NCI-H1105 treated with DMSO at 0.1 percent for 48 hours (cell line): ENCODE measurements around the gene UNC50.
"Not testable (repeated sequence)": the region's sequence is repeated elsewhere in the genome, so short reads cannot be mapped to it uniquely, and the experiment has no call there.

Experiments used
- DNase-seq: peaks from one replicate; lab custom pipeline; 2025; lab: John Stamatoyannopoulos, UW

The UNC50 gene

DNA sequence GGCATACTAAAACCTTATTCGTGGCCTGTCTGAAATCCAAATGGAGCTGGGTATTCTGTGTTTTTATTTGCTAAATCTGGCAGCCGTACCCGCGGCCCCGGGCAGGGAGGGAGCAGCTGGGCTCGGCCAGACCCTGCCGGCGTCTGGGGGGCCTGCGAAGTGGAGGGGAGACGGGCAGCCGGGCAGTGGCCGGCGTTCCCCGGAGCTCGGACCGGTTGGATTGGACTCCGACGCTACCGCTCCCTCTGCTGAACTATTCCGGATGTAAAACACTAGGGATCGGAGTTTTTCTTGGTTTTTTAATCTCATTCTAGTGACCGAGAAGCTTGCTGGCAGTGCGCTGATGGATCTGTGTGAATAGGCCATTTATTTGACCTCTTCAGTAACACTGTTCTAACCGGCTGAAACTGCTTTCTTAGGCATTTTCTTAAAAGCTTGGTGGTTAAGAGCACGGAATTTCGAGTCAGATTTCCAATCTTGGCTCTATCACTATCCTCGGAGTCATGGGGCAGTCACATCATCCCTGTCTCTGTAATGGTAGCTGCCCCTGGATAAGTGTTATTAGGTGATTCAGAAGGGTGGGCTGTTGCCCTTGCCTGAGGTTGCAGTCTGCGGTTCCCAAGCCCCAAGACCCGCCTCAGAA is 694 bp downstream of the UNC50 start:
- DNase-seq, result no peak

DNA sequence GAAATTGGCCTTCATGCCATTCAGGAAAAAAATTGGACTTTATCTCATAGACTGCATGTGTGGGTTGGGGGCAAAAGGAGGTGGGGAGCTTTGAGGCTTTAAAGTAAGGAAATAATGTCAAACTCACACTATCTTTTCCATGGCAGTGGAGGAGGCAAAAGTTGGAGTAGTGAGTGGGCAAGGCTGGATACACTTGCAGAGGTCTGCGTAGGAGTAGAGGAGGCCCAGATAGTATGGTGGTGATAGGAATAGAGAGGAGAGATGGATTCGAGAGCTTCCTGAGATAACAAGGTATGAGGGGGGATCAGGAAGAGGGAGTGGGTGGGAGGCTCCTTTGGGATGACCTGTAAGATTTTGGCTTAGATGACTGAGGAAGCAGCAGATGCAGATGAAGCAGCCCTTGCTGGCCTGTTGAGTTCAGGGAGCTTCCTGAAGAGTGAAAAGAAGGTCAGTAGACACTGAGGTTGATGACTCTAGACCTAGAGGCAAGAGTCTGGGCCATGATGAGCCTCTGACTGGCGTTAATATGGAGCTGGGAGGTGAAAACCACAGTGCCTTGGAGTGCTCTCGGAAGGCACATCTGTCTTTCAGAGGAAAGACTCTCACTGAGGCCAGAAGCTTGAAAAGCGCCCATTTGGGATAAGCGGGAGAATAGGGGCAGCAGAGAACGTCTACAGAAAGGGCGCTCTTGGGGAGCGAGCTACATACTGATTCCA is 5.8 kb downstream of the UNC50 start:
- DNase-seq, result no peak

DNA sequence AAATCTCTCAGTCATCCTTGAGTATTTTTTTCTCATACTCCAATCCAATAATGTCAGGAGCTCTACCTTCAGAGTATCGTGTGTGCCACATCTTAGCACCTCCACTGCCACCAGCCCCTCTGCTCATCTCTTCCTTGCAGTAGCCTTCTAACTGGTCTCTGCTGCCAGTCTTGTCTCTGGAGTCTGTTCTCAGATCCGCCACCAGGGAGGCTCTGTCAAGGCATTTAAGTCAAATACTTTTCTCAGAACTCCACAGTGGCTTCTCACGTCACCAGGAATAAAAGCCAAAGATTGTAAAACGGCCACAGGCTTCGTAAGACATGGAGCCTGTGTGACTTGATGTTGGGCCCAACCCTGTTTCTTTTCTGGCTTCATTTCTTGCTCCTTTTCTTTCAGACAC is 7.1 kb downstream of the UNC50 start:
- DNase-seq, result no peak

DNA sequence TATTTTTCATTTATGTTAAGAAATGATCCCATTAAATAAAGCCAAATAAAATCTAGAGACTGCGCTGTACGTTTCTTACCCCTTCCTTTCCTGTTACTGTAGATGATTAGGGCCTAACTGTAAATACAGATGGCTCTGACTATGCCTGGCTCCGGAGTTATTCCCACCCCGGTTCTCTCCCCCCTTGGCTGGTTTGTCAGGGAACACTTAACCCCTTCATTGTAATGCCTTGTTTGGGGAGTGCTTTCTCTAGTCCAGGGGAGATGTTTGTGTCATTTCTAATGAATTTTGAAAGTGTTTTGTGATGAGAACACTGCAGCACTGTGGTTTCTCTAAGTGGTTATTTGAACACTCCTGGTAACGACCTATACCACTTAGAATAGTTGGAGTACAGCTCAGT is 8.8 kb downstream of the UNC50 start:
- no peak for DNase-seq

DNA sequence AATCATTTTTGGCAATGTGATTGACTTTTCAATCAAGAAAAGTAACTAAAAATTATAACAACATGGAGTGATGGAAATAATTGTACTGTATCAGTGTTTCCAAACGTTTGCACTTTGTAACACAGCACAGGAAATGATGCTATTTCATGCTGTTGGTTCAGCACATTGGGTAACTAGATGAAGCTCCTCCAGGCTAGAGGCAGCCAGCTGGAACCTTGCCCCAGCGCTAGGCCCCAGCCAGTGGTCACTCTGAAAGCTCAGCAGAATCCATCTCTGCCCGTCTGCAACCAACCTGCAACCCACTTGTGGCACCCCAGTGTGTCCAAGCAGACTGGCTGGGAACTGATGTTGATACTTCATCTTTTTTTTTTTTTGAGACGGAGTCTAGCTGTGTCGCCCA is 15.3 kb downstream of the UNC50 start:
- no peak for DNase-seq

DNA sequence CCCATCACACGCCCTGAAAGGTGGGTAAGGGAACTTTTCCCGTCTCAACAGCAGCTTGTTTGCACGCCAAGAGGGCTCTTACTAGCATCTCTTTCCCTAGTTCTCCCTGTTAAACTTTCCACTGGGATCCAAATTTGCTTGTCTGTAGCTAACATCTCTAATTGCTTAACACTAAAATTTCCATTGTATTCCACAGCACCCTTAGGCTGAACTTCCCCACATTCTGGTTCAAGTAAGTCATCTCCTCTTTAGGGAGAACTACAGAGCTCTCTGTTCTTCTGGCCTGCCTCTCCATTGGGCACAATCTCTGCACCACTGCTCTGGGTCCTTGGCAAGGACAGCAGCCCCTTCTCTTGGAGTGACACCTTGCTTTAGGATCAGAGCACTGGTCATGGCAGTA is 24.0 kb downstream of the UNC50 start:
- DNase-seq, result no peak

DNA sequence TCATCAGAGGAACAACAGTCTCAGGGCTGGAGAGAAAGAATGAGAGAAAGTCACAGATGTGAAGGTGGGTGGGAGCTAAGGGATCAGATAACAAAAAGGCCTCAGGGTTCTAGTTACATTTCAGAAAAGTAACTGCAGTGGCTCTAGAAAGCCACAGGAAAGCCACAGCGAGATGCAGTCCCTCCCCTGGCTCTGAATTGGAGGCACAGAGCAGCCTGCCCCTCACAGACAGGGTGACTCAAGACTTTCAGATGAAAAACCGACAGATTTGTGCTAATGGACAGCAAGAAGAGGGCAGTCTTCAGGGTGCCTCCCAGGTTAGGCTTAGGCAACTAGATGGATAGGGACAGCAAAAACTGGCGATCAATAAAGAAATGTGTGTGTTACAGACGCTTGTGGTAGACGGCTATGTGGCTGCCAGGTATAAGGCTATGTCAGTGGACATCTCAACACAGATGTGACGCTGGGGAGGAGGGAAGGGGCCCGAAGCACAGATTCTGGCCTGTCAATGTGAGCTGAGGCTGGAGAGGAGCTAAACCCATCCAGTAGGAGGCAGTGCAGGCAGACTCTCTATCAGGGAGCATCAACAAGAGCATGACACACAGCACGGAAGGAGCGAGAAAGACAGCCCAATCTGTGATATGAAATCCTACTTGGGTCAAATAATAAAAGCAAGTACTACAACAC is 26.2 kb downstream of the UNC50 start:
- DNase-seq, result no peak

DNA sequence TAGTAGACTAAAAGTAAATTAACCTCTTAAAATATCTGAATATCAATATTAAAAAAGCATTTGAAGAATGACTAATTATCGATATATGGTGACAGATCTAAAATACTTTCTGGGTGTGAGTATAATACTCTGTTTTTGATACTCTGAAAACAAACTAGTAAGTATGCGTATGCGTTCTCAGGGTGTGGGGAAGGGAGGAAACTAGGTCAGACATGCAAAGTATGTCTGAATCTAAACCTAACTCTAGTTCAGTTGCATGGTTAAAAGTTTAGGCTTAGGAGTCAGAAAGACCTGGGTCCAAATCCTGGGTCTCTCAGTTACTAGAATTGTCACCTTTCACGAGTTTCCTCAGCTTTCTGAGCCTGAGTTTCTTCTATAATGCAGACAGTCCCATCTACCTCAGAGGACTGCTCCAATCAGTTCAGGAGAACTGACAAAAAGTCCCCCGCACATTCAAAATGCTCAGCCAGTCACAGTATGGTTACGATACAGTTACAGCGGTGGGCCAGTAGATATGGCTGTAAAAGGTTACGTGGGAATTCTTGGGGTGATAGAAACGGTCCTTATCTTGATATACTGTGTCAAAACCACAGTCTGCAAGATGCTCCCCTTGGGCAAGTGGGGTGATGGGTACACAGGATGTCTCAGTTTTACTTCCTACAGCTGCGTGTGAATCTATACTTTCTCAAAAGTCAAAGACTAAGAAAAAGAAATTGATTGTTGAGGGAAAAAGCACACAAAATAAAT is 29.2 kb downstream of the UNC50 start:
- DNase-seq, result no peak

DNA sequence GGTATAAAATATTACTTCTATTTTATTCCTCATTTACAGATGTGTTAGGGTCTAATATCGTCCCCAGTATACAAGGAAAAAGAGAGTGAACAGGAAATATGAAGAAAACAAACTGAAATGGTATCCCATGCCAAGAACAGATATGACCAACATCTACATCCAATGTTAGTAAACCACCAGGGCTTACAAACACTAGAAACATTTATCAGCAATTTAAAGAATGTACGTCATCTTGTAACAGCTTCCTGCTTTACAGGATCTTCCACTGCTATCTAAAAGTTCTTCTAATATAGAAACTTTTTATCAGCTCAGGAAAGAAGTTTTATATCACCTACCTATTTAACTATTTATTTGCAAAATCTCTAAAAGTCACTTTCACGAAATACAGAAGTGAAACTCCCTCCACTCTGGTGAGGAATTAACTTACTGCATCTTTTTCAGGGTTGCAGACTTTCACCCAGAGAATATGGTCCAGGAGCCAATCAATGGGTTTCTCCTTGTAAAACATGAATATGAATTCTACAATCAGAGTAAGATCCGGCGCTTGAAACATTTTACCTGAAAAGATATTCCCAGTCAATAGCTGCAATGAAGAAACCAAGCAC is 35.2 kb downstream of the UNC50 start:
- DNase-seq, result no peak

DNA sequence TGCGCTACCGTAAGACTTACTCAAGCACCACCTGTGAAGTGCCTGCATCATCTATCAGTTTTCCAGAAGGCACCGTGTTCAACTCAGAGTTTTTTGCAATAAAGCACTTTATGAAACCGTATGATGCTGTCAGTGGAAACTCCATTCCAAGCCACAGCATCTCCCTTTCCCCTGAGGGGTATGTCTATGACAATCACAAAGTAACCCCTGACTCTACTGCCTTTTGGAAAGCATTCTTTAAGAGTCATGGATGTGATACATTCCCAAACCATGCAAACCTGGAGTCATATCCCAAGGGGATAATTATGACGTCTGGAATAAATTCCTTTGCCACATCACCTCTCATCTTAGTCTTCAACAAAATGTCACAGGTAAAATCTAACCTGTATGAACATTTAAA is 39.2 kb downstream of the UNC50 start:
- DNase-seq, result no peak

DNA sequence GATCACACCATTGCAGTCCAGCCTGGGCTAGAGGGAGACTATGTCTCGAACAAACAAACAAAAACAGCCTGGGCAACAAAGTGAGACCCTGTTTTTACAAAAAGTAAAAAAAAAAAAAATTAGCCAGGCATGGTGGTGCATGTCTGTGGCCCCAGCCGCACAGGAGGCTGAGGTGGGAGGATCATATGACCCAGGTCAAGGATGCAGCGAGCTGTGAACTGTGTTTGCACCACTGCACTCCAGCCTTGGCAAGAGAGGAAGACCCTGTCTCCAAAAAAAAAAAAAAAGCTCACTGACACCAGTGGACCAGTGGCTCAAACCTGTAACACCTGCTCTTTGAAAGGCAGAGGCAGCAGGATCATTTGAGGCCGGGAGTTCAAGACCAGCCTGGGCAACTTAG is 40.1 kb downstream of the UNC50 start:
- DNase-seq, result no peak

DNA sequence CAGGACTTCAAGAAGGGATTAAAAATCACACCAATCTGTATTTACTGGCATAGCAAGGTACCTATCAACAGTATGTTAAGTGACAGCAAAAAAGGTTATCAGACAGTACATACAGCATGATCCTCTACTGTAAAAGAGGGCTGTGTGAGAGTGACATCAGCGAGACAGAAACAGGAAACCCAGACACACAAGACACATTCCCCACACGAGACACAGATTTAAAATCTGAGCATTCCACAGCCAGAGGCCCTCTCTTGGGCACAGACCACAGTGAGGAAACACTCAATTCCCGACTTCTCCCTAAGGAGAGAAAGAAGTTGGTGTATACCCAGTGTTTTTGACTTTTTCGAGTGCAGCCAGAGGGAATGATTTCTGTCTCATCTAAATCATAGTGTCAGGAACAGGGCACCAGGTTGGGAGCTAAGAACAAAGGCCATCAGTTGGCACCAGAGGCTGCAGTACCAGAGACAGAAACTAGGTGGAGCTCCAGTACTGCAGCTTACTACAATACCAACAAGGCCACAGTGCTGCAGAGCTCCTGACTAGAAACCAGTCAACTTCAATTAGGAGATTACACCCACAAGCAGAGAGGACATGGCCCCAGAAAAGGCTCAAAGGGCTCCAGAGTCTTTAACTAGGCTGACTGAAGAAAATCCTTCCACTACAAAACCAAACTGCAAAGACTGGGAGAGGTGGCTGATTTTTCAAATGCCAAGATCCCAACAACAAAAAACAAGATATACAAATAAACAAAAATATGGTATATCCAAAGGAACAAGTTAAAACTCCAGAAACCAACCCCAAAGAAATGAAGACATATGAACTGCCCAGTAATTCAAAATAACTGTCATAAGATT is 41.0 kb downstream of the UNC50 start:
- peak; percentile 86 for DNase-seq

DNA sequence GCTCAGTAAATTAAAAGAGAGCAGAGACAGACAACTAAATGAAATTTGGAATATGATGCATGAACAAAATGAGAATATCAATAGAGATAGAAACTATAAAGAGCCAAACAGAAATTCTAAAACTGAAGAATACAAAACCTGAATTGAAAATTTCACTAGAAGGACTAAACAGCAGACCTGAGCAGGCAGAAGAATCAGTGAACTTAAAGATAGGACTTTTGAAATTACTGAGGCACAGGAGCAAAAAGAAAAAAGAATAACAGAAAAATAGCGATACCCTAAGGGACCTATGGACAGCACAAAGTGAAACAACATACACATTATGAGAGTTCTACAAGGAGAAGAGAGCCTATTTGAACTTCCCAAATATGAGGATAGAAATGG is 41.6 kb downstream of the UNC50 start:
- DNase-seq, result no peak

DNA sequence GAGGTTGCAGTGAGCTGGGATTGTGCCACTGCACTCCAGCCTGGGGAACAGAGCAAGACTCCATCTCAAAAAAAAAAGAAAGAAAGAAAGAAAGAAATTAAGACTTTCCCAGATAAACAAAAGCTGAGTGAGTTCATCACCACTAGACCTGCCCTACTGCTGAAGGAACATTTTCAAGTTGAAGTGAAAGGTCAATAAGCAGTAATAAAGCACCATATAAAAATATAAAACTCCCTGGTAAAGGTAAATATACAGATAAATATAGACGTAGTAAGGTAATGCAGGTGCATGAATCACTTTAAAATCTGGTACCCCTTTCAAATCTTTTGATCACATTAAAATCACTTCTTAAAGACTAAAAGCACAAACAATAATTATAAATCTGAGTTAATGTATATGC is 42.6 kb downstream of the UNC50 start:
- DNase-seq, result no peak

DNA sequence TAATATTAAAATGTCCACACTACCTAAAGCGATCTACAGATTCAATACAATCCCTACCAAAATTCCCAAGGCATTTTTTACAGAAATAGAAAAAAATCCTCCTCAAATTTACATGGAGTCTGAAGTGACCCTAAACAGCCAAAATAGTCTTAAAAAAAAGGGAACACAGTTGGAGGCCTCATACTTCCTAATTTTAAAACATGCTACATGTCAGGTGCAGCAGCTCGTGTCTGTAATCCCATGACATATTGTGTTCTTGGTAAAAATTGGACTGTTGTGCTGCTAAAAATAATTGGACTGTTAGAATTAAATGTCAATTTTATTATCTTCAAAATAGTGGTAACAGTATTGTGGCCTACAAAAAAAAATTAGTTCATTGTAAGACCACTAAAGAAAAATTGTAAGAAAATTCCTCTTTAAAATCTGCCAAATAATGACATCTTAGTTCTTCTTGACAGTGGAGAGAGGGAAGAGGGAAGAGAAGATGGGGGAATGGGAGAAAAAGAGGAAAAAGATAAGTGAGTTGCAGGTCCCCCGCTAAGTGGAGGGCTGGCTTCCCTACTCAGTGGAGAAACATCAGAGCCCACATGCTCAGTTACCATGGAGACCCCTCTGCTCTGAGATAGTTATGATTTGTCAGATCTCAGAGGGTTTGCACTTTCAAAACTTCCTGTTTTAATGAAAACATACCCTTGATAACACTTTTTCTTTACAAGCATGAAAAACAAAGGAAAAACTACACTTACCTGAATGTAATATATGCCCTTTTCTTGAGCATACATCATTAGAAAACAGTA is 46.5 kb downstream of the UNC50 start:
- no peak for DNase-seq

DNA sequence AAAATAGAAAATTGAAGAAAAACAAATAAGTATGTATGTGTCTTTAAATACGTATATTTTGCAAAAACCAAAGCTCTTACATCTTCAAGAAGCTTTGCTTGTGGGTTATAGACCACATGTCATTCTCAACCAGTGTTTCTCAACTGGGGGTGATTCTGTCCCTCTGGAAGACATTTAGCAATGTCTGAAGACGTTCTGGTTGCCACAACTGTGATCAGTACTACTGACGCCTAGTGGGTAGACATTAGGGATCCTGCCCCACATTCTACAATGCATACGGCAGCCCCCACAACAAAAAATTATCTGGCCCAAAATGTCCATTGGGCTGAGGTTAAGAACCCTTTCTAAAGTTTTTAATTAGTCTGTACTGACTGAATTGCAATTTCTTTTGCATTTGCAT is 48.4 kb downstream of the UNC50 start:
- DNase-seq, result no peak

DNA sequence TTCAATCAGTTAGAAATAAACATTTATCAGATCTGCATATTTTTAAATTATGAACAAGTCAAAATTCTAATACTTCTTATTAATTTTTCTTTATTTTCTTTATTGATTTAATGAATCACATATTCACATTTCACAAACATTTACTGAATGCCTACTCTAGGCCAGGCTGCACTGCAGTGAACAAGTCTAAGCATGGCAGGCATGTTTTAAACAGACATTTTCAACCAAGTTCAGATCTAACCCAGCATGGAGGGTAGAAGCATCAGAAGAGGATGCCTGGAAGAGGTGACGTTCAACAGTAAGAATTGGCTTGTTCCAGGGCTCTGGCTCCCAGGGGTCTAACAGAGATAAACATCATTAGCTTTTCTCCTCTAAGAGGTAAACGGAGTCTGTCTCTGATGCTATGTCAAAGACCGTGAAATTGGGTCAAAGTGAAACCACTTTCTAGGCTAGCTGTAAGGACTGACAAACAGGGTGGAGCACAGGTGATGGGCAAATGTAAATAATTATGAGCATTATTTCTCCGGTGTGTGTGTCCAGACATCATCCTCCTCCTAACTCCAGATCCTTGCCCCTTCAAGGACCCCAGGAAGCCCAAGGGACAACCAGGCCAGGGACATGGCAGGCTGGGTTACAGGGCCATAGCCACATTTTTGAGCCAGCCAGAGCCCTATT is 50.6 kb downstream of the UNC50 start:
- no peak for DNase-seq

DNA sequence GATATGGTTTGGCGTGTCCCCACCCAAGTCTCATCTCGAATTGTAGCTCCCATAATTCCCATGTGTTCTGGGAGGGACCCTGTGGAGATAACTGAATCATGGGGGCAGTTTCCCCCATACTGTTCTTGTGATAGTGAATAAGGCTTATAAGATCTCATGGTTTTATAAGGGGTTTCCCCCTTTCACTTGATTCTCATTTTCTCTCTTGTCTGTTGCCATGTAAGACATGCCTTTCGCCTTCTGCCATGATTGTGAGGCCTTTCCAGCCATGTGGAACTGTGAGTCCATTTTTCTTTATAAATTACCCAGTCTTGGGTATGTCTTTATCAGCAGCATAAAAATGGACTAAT is 51.1 kb downstream of the UNC50 start:
- not testable (repeated sequence) for DNase-seq

DNA sequence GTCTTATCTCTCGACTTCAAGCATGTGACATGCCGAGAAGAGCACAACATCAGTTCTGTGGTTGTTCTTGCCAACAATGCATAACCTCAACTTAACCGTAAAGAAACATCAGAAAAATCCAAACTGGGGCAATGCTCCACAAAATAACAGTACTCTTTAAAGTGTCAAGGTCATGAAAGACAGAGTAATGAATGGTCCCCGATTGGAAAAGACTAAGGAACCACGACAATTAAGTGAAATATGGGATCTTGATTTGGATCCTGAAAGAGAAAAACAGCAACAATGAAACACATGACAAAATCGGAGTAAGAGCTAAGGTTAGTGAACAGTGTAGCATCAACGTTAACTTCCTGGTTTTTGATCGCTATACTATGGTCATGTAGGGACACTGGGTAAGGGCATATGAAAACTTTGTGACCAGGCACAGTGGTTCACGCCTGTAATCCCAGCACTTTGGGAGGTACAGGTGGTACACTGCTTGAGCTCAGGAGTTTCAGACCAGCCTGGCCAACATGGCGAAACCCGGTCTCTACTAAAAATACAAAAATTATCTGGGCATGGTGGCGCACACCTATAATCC is 55.2 kb downstream of the UNC50 start:
- no peak for DNase-seq

DNA sequence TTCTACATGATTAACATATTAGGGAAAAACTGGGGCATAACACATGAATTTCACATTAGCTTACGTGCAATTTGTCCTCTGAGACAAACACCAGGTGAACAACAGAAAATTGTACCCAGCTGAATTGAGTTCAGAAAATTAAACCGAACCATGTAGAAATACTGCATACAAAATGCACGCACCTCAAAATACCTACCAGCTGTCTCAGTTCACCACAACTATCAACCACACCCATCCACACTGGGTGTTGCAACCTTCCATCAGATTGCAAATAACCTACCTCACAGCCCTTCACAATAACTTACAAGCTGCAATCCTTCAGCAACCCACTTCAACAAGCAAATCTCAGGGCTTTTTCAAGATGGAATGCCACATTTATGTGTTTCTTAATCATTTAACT is 55.9 kb downstream of the UNC50 start:
- DNase-seq, result no peak
